ENCODE data around the gene ZNF76. TPM values are rescaled to one million over a fixed set of nuclear protein-coding genes. Genes with fewer than 3 reads are reported as not detected.

The ZNF76 gene
- total and polyA plus RNA-seq, 2 of the 13 experiments (the other 11 are each of a cell fraction or from before 2014, with no cell fraction given), result 13.2 to 26.4 TPM

DNA sequence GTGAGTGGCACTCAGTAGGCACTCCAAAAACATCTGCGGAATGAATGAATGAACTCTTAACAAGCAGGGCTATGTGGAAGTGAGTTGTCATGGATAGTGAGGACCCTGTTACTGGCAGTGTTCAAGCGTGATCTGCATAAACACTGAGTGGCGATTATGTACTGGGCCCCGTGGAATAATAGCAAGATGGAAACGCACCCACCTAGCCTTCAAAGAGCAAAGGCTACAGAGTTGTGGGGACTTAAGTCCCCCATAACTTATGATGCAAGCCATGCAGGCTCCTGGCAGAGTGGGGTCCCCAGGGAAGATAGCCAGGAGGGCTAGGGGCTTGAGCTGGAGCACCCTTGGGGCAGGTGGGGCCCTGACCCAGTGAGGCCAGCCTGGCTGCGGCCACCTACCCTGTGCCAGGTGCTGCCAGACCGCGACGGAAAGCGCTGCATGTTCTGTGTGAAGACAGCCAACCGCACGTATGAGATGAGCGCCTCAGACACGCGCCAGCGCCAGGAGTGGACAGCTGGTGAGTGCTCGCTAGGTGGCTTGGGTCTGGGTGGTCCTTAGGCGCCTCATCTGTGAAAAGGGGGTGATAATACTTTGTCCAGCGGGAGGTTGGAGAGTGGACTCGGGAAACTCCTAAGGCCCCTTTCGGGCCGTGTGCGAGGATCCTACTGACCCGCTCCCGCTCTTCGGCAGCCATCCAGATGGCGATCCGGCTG, 58.1 kb downstream of the ZNF76 start (continued):
- TF ChIP-seq, protein P1, sequence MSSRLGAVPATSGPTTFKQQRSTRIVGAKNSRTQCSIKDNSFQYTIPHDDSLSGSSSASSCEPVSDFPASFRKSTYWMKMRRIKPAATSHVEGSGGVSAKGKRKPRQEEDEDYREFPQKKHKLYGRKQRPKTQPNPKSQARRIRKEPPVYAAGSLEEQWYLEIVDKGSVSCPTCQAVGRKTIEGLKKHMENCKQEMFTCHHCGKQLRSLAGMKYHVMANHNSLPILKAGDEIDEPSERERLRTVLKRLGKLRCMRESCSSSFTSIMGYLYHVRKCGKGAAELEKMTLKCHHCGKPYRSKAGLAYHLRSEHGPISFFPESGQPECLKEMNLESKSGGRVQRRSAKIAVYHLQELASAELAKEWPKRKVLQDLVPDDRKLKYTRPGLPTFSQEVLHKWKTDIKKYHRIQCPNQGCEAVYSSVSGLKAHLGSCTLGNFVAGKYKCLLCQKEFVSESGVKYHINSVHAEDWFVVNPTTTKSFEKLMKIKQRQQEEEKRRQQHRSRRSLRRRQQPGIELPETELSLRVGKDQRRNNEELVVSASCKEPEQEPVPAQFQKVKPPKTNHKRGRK (CRISPR knock-in tag; IDR thresholded peaks at IDR 0.05), result no peak
- TF ChIP-seq ZMAT3 (CRISPR knock-in tag; conservative IDR thresholded peaks at IDR 0.05) (no peak), ZNF567 (CRISPR knock-in tag; IDR thresholded peaks at IDR 0.05; ENCODE audit: borderline replicate concordance) (no peak), RFX3 (CRISPR knock-in tag; IDR thresholded peaks at IDR 0.05) (no peak), ZNF816 (CRISPR knock-in tag; IDR thresholded peaks at IDR 0.05; ENCODE audit: borderline replicate concordance) (no peak), ZC3H13 (CRISPR knock-in tag; IDR thresholded peaks at IDR 0.05) (peak; percentile 40; the same call in 1 of the 2 replicates), NCOA1 (CRISPR knock-in tag; IDR thresholded peaks at IDR 0.05) (no peak), ZBTB8A (CRISPR knock-in tag; IDR thresholded peaks at IDR 0.05; ENCODE audit: borderline replicate concordance, low read depth) (no peak), CBX2 (IDR thresholded peaks at IDR 0.05; ENCODE audit: low read depth, low read length) (no peak), CBX2 (CRISPR knock-in tag; IDR thresholded peaks at IDR 0.05; ENCODE audit: low read depth) (0 out of 2 replicates have a peak, but pooled peaks have one; percentile 70), MEIS2 (CRISPR knock-in tag; IDR thresholded peaks at IDR 0.05) (no peak), MLLT10 (CRISPR knock-in tag; IDR thresholded peaks at IDR 0.05) (no peak), FOSL1 (CRISPR knock-in tag; IDR thresholded peaks at IDR 0.05; ENCODE audit: borderline replicate concordance) (no peak), HOXA3 (CRISPR knock-in tag; IDR thresholded peaks at IDR 0.05) (no peak), FOXP1 (IDR thresholded peaks at IDR 0.05) (no peak), FOXP1 (CRISPR knock-in tag; IDR thresholded peaks at IDR 0.05) (no peak), ZNF337 (CRISPR knock-in tag; IDR thresholded peaks at IDR 0.05; ENCODE audit: borderline replicate concordance, low read depth) (no peak)
- TF ChIP-seq, protein P2, sequence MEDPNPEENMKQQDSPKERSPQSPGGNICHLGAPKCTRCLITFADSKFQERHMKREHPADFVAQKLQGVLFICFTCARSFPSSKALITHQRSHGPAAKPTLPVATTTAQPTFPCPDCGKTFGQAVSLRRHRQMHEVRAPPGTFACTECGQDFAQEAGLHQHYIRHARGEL (CRISPR knock-in tag; IDR thresholded peaks at IDR 0.05), result no peak
- TF ChIP-seq, protein P3, sequence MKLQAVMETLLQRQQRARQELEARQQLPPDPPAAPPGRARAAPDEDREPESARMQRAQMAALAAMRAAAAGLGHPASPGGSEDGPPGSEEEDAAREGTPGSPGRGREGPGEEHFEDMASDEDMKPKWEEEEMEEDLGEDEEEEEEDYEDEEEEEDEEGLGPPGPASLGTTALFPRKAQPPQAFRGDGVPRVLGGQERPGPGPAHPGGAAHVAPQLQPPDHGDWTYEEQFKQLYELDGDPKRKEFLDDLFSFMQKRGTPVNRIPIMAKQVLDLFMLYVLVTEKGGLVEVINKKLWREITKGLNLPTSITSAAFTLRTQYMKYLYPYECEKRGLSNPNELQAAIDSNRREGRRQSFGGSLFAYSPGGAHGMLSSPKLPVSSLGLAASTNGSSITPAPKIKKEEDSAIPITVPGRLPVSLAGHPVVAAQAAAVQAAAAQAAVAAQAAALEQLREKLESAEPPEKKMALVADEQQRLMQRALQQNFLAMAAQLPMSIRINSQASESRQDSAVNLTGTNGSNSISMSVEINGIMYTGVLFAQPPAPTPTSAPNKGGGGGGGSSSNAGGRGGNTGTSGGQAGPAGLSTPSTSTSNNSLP (IDR thresholded peaks at IDR 0.05; ENCODE audit: low read depth, low read length), result no peak
- TF ChIP-seq, protein P4, sequence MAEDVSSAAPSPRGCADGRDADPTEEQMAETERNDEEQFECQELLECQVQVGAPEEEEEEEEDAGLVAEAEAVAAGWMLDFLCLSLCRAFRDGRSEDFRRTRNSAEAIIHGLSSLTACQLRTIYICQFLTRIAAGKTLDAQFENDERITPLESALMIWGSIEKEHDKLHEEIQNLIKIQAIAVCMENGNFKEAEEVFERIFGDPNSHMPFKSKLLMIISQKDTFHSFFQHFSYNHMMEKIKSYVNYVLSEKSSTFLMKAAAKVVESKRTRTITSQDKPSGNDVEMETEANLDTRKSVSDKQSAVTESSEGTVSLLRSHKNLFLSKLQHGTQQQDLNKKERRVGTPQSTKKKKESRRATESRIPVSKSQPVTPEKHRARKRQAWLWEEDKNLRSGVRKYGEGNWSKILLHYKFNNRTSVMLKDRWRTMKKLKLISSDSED (CRISPR knock-in tag; IDR thresholded peaks at IDR 0.05), result peak; percentile 92; the same call in 1 of the 2 replicates
- TF ChIP-seq, protein P5, sequence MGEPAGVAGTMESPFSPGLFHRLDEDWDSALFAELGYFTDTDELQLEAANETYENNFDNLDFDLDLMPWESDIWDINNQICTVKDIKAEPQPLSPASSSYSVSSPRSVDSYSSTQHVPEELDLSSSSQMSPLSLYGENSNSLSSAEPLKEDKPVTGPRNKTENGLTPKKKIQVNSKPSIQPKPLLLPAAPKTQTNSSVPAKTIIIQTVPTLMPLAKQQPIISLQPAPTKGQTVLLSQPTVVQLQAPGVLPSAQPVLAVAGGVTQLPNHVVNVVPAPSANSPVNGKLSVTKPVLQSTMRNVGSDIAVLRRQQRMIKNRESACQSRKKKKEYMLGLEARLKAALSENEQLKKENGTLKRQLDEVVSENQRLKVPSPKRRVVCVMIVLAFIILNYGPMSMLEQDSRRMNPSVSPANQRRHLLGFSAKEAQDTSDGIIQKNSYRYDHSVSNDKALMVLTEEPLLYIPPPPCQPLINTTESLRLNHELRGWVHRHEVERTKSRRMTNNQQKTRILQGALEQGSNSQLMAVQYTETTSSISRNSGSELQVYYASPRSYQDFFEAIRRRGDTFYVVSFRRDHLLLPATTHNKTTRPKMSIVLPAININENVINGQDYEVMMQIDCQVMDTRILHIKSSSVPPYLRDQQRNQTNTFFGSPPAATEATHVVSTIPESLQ (CRISPR knock-in tag; conservative IDR thresholded peaks at IDR 0.05), result no peak
- TF ChIP-seq, protein P6, sequence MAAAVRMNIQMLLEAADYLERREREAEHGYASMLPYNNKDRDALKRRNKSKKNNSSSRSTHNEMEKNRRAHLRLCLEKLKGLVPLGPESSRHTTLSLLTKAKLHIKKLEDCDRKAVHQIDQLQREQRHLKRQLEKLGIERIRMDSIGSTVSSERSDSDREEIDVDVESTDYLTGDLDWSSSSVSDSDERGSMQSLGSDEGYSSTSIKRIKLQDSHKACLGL (CRISPR knock-in tag; IDR thresholded peaks at IDR 0.05), result peak; percentile 68
